K562 (cell line): Measurements from ENCODE around the gene MTG1. TPM values are rescaled to one million over a fixed set of nuclear protein-coding genes. Genes with fewer than 3 reads are reported as not detected.

Experiments used
- BHLHE40 ChIP-seq: IDR thresholded peaks from 2 replicates; pipeline ENCODE4 v1.6.1; 2011; ENCODE audit warnings: low read length, improper control_type of control experiment
- CHAMP1 ChIP-seq: fragments of 450-650 bp; IDR thresholded peaks from 2 replicates; pipeline ENCODE4 v1.6.1; 2016; ENCODE audit warnings: mild to moderate bottlenecking
- CUX1 ChIP-seq: fragments of 200-800 bp; sonication (Bioruptor generic); IDR thresholded peaks from 2 replicates; pipeline ENCODE4 v1.6.1; 2016; ENCODE audit warnings: missing genetic modification characterization, missing compliant biosample characterization
- GTF2F1 ChIP-seq: IDR thresholded peaks from 2 replicates; pipeline ENCODE4 v1.6.1; 2011; ENCODE audit warnings: low read depth, low read length, improper control_type of control experiment
- HNRNPH1 ChIP-seq: fragments of 200-400 bp; formaldehyde crosslinking; optimal IDR thresholded peaks from 2 replicates; pipeline ENCODE3; 2017; ENCODE audit warnings: low read depth, mild to moderate bottlenecking, low read length, moderate library complexity
- NRF1 ChIP-seq, 2 experiments: fragments of 450-650 bp; IDR thresholded peaks in 1 of 2; conservative IDR thresholded peaks in 1 of 2; 2 replicates each; pipeline ENCODE4 v1.6.1; 2014; ENCODE audit warnings: mild to moderate bottlenecking in 2 of 2
- SIX5 ChIP-seq, 2 experiments: IDR thresholded peaks; 2 replicates each; pipeline ENCODE4 v1.6.1; 2011; ENCODE audit warnings: low read length in 2 of 2, borderline replicate concordance in 1 of 2, low read depth in 1 of 2, mild to moderate bottlenecking in 1 of 2, moderate library complexity in 1 of 2; ENCODE audit not compliant: insufficient read depth in 1 of 2
- STAT5A ChIP-seq: IDR thresholded peaks from 2 replicates; pipeline ENCODE4 v1.6.1; 2012; ENCODE audit warnings: low read length, inconsistent platforms, borderline replicate concordance
- TRIM28 ChIP-seq: fragments of 450-650 bp; IDR thresholded peaks from 2 replicates; pipeline ENCODE4 v1.6.1; 2017
- WHSC1 ChIP-seq: IDR thresholded peaks from one replicate; pipeline ENCODE4 v1.6.1; 2012; ENCODE audit warnings: low read length, control low read depth, inconsistent platforms
- ZBTB2 ChIP-seq: fragments of 450-650 bp; IDR thresholded peaks from 2 replicates; pipeline ENCODE4 v1.6.1; 2016; ENCODE audit warnings: antibody characterized with exemption
- ZNF311 ChIP-seq: fragments of 250-450 bp; sonication (Bioruptor Pico); IDR thresholded peaks from 2 replicates; pipeline ENCODE4 v1.4.0; 2020; ENCODE audit warnings: mild to moderate bottlenecking, moderate library complexity
- ZNF518B ChIP-seq: fragments of 250-450 bp; sonication (Bioruptor Pico); IDR thresholded peaks from 2 replicates; pipeline ENCODE4 v1.5.0; 2021; ENCODE audit warnings: mild to moderate bottlenecking, moderate library complexity
- ZNF778 ChIP-seq: fragments of 450-650 bp; formaldehyde crosslinking; IDR thresholded peaks from 2 replicates; pipeline ENCODE4 v1.4.0; 2020; ENCODE audit warnings: mild to moderate bottlenecking, moderate library complexity
- ZZZ3 ChIP-seq: fragments of 450-650 bp; IDR thresholded peaks from 2 replicates; pipeline ENCODE4 v1.6.1; 2016; ENCODE audit warnings: antibody characterized with exemption, mild to moderate bottlenecking, moderate library complexity
- polyA plus RNA-seq, 8 experiments: library from polyadenylated mRNA; depleted of rRNA in 4 of 8; stranded (reverse) in 5 of 8; unstranded in 3 of 8; fragments of >200 nt; fragmentation: Nextera tagmentation in 2 of 8; fragmentation: Illumina TruSeq in 1 of 8; extraction: Ambion mirVana in 2 of 8; extraction: Trizol in 1 of 8; gene quantifications; 2 replicates each; pipeline versions ENCODE4 v1.2.1 to v1.2.3, GENCODE V29; 2011 to 2014; ENCODE audit warnings: inconsistent platforms in 1 of 8, missing spikeins in 1 of 8
- total RNA-seq, 7 experiments: library from RNA; depleted of rRNA in 6 of 7; stranded (reverse); fragments of >200 nt in 6 of 7; fragmentation: Illumina TruSeq in 2 of 7; extraction: Trizol in 2 of 7; gene quantifications; 2 replicates each; pipeline versions ENCODE4 v1.2.1 to v1.2.3, GENCODE V29; 2011 to 2021; ENCODE audit warnings: low replicate concordance in 1 of 7

Gene MTG1
- total and polyA plus RNA-seq, 9 of the 15 experiments (the other 6 are each of a cell fraction or from before 2014, with no cell fraction given), result 2.8 to 28.2 (median 15.4) TPM

GRCh38 chr10:133357285-133358161 is 36.4 kb upstream of the MTG1 start, which contains the start of gene FUOM (continued):
- TF ChIP-seq ZBTB2 (no peak), CUX1 (CRISPR knock-in tag) (no peak), TRIM28 (no peak), STAT5A (no peak), CHAMP1 (no peak), NRF1 (conservative IDR thresholded peaks at IDR 0.05 in 1 of 2, IDR thresholded peaks at IDR 0.05 in 1 of 2) (no peak), WHSC1 (no peak), ZNF518B (CRISPR knock-in tag) (no peak), HNRNPH1 (no peak), GTF2F1 (no peak), ZNF311 (CRISPR knock-in tag) (no peak), ZNF778 (CRISPR knock-in tag) (no peak), BHLHE40 (no peak; the same call in 1 of the 2 replicates), ZZZ3 (no peak), SIX5 (IDR thresholded peaks at IDR 0.05; ENCODE audit: borderline replicate concordance in 1 of 2, insufficient read depth in 1 of 2, low read depth in 1 of 2, low read length in 2 of 2) (no peak)
